Endothelial cell of umbilical vein (primary cell): Measurements from ENCODE around the gene PITPNM1. TPM values are rescaled to one million over a fixed set of nuclear protein-coding genes. Genes with fewer than 3 reads are reported as not detected.

Experiments
- BruUV-seq: library from RNA; stranded (reverse); fragments of 400-500 nt; replicated peaks from 2 replicates; lab custom pipeline; 2021; lab: Mats Ljungman, UMichigan
- CTCF ChIA-PET: fragments of 300-600, 350-600 bp; sonication (Branson Sonifier 250); formaldehyde crosslinking; loops from one replicate; lab custom pipeline; 2021; ENCODE audit warnings: antibody characterized with exemption, inconsistent platforms; lab: Charles Lee
- POLR2A ChIA-PET: fragments of 300-600, 350-600 bp; sonication (Branson Sonifier 250); formaldehyde crosslinking; loops from one replicate; lab custom pipeline; 2021; ENCODE audit warnings: antibody characterized with exemption, inconsistent platforms; lab: Charles Lee
- DNase-seq: peaks from one replicate; pipeline ENCODE4 v3.0.0-alpha.2; 2011; ENCODE audit warnings: low read depth, low spot score
- FAIRE-seq: peaks from 2 replicates; lab custom pipeline; 2011; peaks lifted over from hg19 to GRCh38; lab: Jason Lieb, UNC
- H2AFZ ChIP-seq: 2 replicates; pipeline ENCODE4 v1.6.0; 2012; ENCODE audit warnings: low read depth, low read length, control low read depth, inconsistent platforms
- H3K27ac ChIP-seq: 2 replicates; pipeline ENCODE4 v1.5.1; 2011; ENCODE audit warnings: low read depth, mild to moderate bottlenecking, control low read depth, low read length, moderate library complexity; ENCODE audit not compliant: insufficient read depth
- H3K27me3 ChIP-seq, 2 experiments: 2 replicates each; pipeline versions ENCODE4 v1.6.0 to v1.6.1; 2011; ENCODE audit warnings: low read length in 2 of 2, mixed read lengths in 1 of 2; ENCODE audit not compliant: control insufficient read depth in 2 of 2, insufficient read depth in 2 of 2
- H3K36me3 ChIP-seq, 2 experiments: 2 replicates in 1 of 2; 3 replicates in 1 of 2; pipeline ENCODE4 v1.5.1; 2011; ENCODE audit warnings: low read length in 2 of 2, mild to moderate bottlenecking in 1 of 2, moderate library complexity in 1 of 2; ENCODE audit not compliant: control insufficient read depth in 2 of 2, insufficient read depth in 2 of 2; ENCODE audit errors: extremely low read depth in 1 of 2
- H3K4me1 ChIP-seq: 3 replicates; pipeline ENCODE4 v1.5.1; 2011; ENCODE audit warnings: mild to moderate bottlenecking, low read length; ENCODE audit not compliant: control insufficient read depth, insufficient read depth; ENCODE audit errors: extremely low read depth
- H3K4me2 ChIP-seq: 2 replicates; pipeline ENCODE4 v1.6.1; 2011; ENCODE audit warnings: low read length, control low read depth, mixed read lengths; ENCODE audit not compliant: insufficient read depth
- H3K4me3 ChIP-seq, 3 experiments: fragments of 200-600 bp in 1 of 3; sonication (generic), shearing (Covaris generic) in 1 of 3; replicated peaks in 1 of 3; 2 replicates each; pipeline ENCODE4 v1.5.1; 2011 to 2016; ENCODE audit warnings: control low read depth in 3 of 3, low read length in 3 of 3, mild to moderate bottlenecking in 2 of 3, inconsistent platforms in 1 of 3, low read depth in 1 of 3, moderate library complexity in 1 of 3; ENCODE audit not compliant: insufficient read depth in 1 of 3
- H3K79me2 ChIP-seq: 2 replicates; pipeline ENCODE4 v1.6.0; 2012; ENCODE audit warnings: low read length, inconsistent platforms; ENCODE audit not compliant: control insufficient read depth, insufficient read depth
- H3K9ac ChIP-seq: replicated peaks from 2 replicates; pipeline ENCODE3; 2011; ENCODE audit warnings: low read length, control low read depth; ENCODE audit not compliant: insufficient read depth; ENCODE audit errors: extremely low read depth
- H3K9me1 ChIP-seq: replicated peaks from 3 replicates; pipeline ENCODE4 v1.6.0; 2011; ENCODE audit warnings: mild to moderate bottlenecking, low read length; ENCODE audit not compliant: control insufficient read depth, insufficient read depth; ENCODE audit errors: extremely low read depth
- H3K9me3 ChIP-seq: replicated peaks from 2 replicates; pipeline ENCODE4 v1.5.1; 2012; ENCODE audit warnings: low read length, inconsistent platforms; ENCODE audit not compliant: control insufficient read depth, insufficient read depth
- H4K20me1 ChIP-seq: replicated peaks from 2 replicates; pipeline ENCODE3; 2011; ENCODE audit warnings: mild to moderate bottlenecking, low read length; ENCODE audit not compliant: control insufficient read depth, insufficient read depth; ENCODE audit errors: extremely low read depth
- CTCF ChIP-seq, 2 donors: IDR thresholded peaks; 1 replicate in 1 of 2; 2 replicates in 1 of 2; pipeline ENCODE4 v1.5.1; 2011; ENCODE audit warnings: low read length in 2 of 2, mild to moderate bottlenecking in 2 of 2, moderate library complexity in 2 of 2, control low read depth in 1 of 2, inconsistent platforms in 1 of 2, low read depth in 1 of 2; ENCODE audit not compliant: insufficient read depth in 1 of 2; ENCODE audit errors: extremely low read depth in 1 of 2
- EZH2 ChIP-seq: IDR thresholded peaks from 2 replicates; pipeline ENCODE4 v1.6.1; 2012; ENCODE audit warnings: borderline replicate concordance, low read depth, mild to moderate bottlenecking, moderate library complexity, low read length, inconsistent platforms; ENCODE audit not compliant: severe bottlenecking
- FOS ChIP-seq: IDR thresholded peaks from 2 replicates; pipeline ENCODE4 v1.6.1; 2011; ENCODE audit warnings: mild to moderate bottlenecking, low read length, moderate library complexity, borderline replicate concordance; ENCODE audit not compliant: insufficient read depth
- GATA2 ChIP-seq: IDR thresholded peaks from 2 replicates; pipeline ENCODE4 v1.7.0; 2011; ENCODE audit warnings: low read depth, mild to moderate bottlenecking, moderate library complexity, mixed read lengths, low read length; ENCODE audit not compliant: insufficient read length, insufficient read depth
- JUN ChIP-seq: IDR thresholded peaks from 2 replicates; pipeline ENCODE4 v1.6.1; 2011; ENCODE audit warnings: borderline replicate concordance, low read depth; ENCODE audit not compliant: insufficient read length, insufficient read depth
- MAX ChIP-seq: IDR thresholded peaks from 2 replicates; pipeline ENCODE4 v1.6.1; 2011; ENCODE audit not compliant: insufficient read depth, insufficient read length
- MYC ChIP-seq: IDR thresholded peaks from one replicate; pipeline ENCODE4 v1.6.1; 2011; ENCODE audit warnings: mild to moderate bottlenecking, low read depth, low read length
- POLR2A ChIP-seq: IDR thresholded peaks from 2 replicates; pipeline ENCODE4 v1.6.1; 2012; ENCODE audit warnings: low read depth, mild to moderate bottlenecking, control low read depth, low read length
- POLR2AphosphoS5 ChIP-seq: IDR thresholded peaks from 2 replicates; pipeline ENCODE4 v1.6.1; 2012; ENCODE audit warnings: low read depth, mild to moderate bottlenecking, control low read depth, low read length, moderate library complexity; ENCODE audit not compliant: insufficient read depth
- dilution Hi-C: fragments of 300-500 bp; cut with MboI; formaldehyde crosslinking; loops from one replicate; pipeline ENCODE4 v1.15.0; 2019; ENCODE audit warnings: low sequenced_read_pairs; ENCODE audit not compliant: extremely low pct_ligation_motif_present
- intact Hi-C: fragments of 100-400 bp; cut with micrococcal nuclease; formaldehyde crosslinking; loops from one replicate; pipeline ENCODE4 v1.10.0; 2022
- polyA plus RNA-seq, 4 experiments: library from polyadenylated mRNA; depleted of rRNA in 3 of 4; stranded (reverse) in 3 of 4; unstranded in 1 of 4; fragments of >200 nt; gene quantifications; 2 replicates each; pipeline versions ENCODE4 v1.2.1 to v1.2.3, GENCODE V29; 2011 to 2012; ENCODE audit warnings: missing spikeins in 1 of 4
- total RNA-seq: library from RNA; stranded (reverse); gene quantifications from 2 replicates; pipeline ENCODE4 v1.2.3, GENCODE V29; 2021

The PITPNM1 gene
- total and polyA plus RNA-seq, 2 donors (not counting 3 experiments of a cell fraction or from before 2014, with no cell fraction given), result 16.5 to 26.4 TPM

- TF ChIP-seq EZH2, result no peak
- TF ChIP-seq POLR2A, result no peak
- TF ChIP-seq JUN, result no peak
- no peak for TF ChIP-seq POLR2AphosphoS5
- no peak for TF ChIP-seq FOS
- TF ChIP-seq MAX, result no peak
- TF ChIP-seq CTCF (IDR thresholded peaks at IDR 0.05; ENCODE audit: extremely low read depth in 1 of 2, insufficient read depth in 1 of 2, low read depth in 1 of 2, low read length in 2 of 2), result no peak
- TF ChIP-seq GATA2, result no peak
- TF ChIP-seq MYC, result no peak
- DNase-seq (no peak), FAIRE-seq (no peak)
- no peaks in the 10 kb centered on the region for H3K4me1 ChIP-seq
- ChIA-PET POLR2A (no interaction called here), CTCF (interaction anchor here (1.0 to 2.6 kb wide), 2 partner anchors 10 to 91 kb away, joined by 3 to 10 read pairs; partner anchors contain the start of genes AIP and PPP1CA)
- H2AFZ ChIP-seq, result no peak overlapping the region
- H3K4me2 ChIP-seq, result no peak overlapping the region
- H3K79me2 ChIP-seq, result no peaks in the 10 kb centered on the region
- no peak overlapping the region for H3K9ac ChIP-seq
- H3K36me3 ChIP-seq, result peaks cover 0 to 9% of the 10 kb centered on the region in 2 experiments
- no peaks in the 10 kb centered on the region for H4K20me1 ChIP-seq
- H3K9me1 ChIP-seq, result no peaks in the 10 kb centered on the region
- intact Hi-C loops, result no loop called here
- H3K27me3 ChIP-seq, result no peaks in the 10 kb centered on the region
- no peak overlapping the region for H3K4me3 ChIP-seq
- H3K9me3 ChIP-seq, result no peaks in the 10 kb centered on the region
- no TSS peak for BruUV-seq
- H3K27ac ChIP-seq, result no peak overlapping the region
- dilution Hi-C loops, result no loop called here
These were observed 12.2 kb downstream of the PITPNM1 start for GRCh38 chr11:67492801-67493547.
